AG04449 (cell line): ENCODE results near the gene ASGR1.
"Not testable (repeated sequence)": the region's sequence is repeated elsewhere in the genome, so short reads cannot be mapped to it uniquely, and the experiment has no call there.

Experiments
- CTCF ChIA-PET: fragments of 350-600 bp; formaldehyde crosslinking; extraction: SDS; loops from one replicate; lab custom pipeline; 2021; ENCODE audit warnings: antibody characterized with exemption; lab: Yijun Ruan, JAX
- POLR2A ChIA-PET: fragments of 400-600, 350-600 bp; formaldehyde crosslinking; extraction: SDS; loops from one replicate; lab custom pipeline; 2020; ENCODE audit warnings: antibody characterized with exemption, inconsistent platforms; lab: Yijun Ruan, JAX
- DNase-seq: peaks from one replicate; pipeline ENCODE4 v3.0.0-alpha.2; 2010; ENCODE audit warnings: low read depth, low spot score
- H3K4me3 ChIP-seq: 2 replicates; pipeline ENCODE4 v1.5.1; 2011; ENCODE audit warnings: low read depth, mild to moderate bottlenecking, control low read depth, low read length
- CTCF ChIP-seq: IDR thresholded peaks from one replicate; pipeline ENCODE4 v1.5.1; 2011; ENCODE audit warnings: mild to moderate bottlenecking, moderate library complexity, low read length, control low read depth, inconsistent platforms; ENCODE audit not compliant: insufficient read depth; ENCODE audit errors: missing control alignments

ASGR1 gene

GRCh38 chr17:7175330-7175733 lies 3.8 kb downstream of the ASGR1 start:
- H3K4me3 ChIP-seq, result no peak overlapping the region
- TF ChIP-seq CTCF, result no peak
- POLR2A ChIA-PET, result no interaction called here
- DNase-seq, result no peak
- CTCF ChIA-PET, result no interaction called here

- POLR2A ChIA-PET, result no interaction called here
- DNase-seq, result no peak
- H3K4me3 ChIP-seq, result no peak overlapping the region
- CTCF ChIA-PET, result no interaction called here
- no peak for TF ChIP-seq CTCF
These were observed 4.4 kb downstream of the ASGR1 start for GRCh38 chr17:7174603-7175326.

GRCh38 chr17:7173687-7174602 lies 5.2 kb downstream of the ASGR1 start:
- no peak for DNase-seq
- ChIA-PET CTCF (interaction anchor here (0.6 to 0.8 kb wide), 4 partner anchors 27 to 509 kb away, joined by 3 to 4 read pairs (median 3); no protein-coding TSS in a partner anchor), POLR2A (no interaction called here)
- no peak for TF ChIP-seq CTCF
- no peak overlapping the region for H3K4me3 ChIP-seq

- DNase-seq, POLR2A ChIA-PET, H3K4me3 ChIP-seq: not testable (repeated sequence)
- CTCF ChIA-PET, result interaction anchor here (0.7 to 0.8 kb wide), 2 partner anchors 36 to 91 kb away, joined by 3 to 4 read pairs; no protein-coding TSS in a partner anchor
These were observed 6.5 kb downstream of the ASGR1 start for GRCh38 chr17:7172522-7173191.

GRCh38 chr17:7169565-7169908 lies 9.6 kb downstream of the ASGR1 start:
- H3K4me3 ChIP-seq, POLR2A ChIA-PET, DNase-seq: not testable (repeated sequence)
- CTCF ChIA-PET, result interaction anchor here (0.7 to 1.6 kb wide), 3 partner anchors 15 to 124 kb away, joined by 3 to 6 read pairs (median 4); no protein-coding TSS in a partner anchor

GRCh38 chr17:7168841-7169564 lies 10.2 kb downstream of the ASGR1 start:
- CTCF ChIA-PET, result interaction anchor here (0.7 to 1.5 kb wide), 2 partner anchors 32 to 124 kb away, joined by 3 to 6 read pairs; no protein-coding TSS in a partner anchor
- POLR2A ChIA-PET, H3K4me3 ChIP-seq, DNase-seq: not testable (repeated sequence)

- DNase-seq, result no peak
- H3K4me3 ChIP-seq, result no peak overlapping the region
- POLR2A ChIA-PET, result no interaction called here
- TF ChIP-seq CTCF, result no peak
- CTCF ChIA-PET, result interaction anchor here (0.6 to 1.2 kb wide), 5 partner anchors 9 to 118 kb away, joined by 3 to 7 read pairs (median 4); no protein-coding TSS in a partner anchor
These were observed 11.3 kb downstream of the ASGR1 start for GRCh38 chr17:7167832-7168231.
